HG02571 (cell line): Measurements from ENCODE around the gene ITM2C.

ENCODE experiments used
- ATAC-seq: cut with Tn5 transposase; IDR thresholded peaks from one replicate; pipeline ENCODE4 v1.9.1; 2021; ENCODE audit warnings: mild to moderate bottlenecking, moderate library complexity; ENCODE audit not compliant: unreplicated experiment

The ITM2C gene

DNA sequence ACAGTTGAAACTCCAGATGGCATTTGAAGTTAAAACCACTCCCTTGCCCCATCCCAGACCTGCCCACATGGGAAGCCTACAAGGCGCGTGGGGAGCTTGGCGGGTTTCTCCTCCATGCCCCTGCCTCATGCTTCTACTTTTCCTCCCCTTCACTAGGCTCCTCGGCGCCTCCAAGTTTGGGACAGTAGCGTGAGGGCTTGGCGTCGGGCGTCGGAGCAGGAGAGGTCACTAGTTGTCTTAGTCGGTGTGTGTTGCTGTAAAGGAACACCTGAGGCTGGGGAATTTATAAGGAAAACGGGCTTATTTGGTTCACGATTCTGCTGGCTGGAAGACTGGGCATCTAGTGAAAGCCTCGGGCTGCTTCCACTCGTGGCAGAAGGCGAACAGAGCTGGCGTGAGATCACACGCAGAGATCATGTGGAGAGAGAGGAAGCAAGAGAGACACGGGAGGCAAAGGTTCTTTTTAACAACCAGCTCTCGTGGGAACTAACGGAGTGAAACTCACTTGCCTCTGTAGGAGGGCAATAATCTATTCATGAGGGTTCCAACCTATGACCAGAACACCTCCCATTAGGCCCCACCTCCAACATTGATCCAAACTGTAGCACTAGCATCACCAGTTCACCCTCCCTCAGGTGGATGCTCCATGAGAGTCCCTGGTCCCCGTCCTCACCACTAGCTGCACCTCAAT is 25.3 kb downstream of the ITM2C start:
- no peak for ATAC-seq

DNA sequence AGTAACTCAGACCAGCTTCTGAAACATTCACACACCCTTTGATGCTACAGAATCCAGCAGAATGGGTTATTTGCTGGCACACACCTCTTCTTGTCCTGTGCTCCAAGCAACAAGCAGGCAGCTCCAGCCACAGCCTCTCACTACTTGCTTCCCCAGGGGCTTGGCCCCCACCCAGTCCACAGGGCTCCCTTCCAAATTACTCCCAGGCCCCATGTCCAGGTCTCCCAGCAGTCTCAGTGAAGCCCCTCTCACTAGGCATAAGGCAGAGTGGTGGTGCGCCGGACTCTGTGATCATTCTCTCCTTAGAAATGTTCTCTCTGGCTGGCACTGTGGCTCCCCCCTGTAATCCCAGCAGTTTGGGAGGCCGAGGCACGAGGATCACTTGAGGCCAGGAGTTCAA is 25.9 kb downstream of the ITM2C start:
- no peak for ATAC-seq

DNA sequence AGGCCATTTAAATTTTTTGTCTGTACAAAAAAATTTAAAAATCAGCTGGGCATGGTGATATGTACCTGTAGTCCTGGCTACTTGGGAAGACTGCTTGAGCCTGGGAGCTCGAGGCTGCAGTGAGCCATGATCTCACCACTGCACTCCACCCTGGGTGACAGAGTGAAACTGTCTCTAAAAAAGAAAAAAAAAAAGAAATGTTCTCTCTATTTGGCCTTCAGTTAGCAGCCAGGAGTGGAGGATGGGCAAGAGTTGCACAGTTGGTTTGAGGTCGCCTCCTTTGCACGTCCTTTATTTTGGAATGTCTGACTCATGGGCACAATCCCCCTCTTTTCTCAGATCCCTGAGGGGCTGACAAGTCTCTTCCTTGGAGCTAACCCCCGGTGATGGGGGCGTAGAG is 26.3 kb downstream of the ITM2C start:
- ATAC-seq, result no peak

DNA sequence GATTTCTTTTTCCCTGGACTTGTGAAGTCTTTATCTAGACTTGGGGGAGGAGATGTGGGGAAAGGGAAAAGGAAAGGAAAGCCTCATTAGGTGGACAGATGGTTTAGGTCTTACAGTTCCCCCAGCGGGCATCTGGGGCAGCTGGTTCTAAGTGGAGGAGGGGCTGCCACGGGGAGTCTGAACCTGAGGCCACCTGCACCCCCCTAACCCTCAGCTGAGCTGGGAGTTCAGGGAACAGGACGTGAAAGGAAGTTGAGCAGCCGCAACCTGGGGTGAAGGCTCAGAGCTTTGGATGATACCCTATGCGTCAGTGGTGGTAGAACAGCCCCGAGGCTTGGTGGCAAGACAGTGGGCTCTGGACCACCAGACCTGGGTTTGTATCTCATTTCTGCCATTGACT is 26.8 kb downstream of the ITM2C start:
- no peak for ATAC-seq

DNA sequence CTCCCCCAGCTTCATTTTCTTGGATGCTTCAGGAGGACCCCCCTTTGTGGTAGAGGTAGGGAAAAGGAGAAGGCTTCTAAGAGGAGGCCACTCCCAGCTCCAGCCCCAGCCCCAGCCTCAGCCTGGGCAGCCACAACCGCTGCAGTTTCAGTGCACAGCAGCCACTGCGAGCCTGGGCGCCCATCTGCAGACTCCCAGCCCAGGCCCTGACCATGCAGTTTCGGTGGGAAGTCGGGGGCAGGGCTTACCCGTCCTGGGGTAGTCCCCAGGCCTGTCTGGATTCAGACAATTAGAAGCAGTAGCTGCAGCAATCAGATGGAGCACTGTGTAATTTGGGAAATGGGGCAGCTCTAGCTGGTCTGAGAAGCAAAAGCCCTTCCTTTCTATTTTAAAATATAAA is 28.6 kb downstream of the ITM2C start:
- peak; percentile 60 for ATAC-seq

DNA sequence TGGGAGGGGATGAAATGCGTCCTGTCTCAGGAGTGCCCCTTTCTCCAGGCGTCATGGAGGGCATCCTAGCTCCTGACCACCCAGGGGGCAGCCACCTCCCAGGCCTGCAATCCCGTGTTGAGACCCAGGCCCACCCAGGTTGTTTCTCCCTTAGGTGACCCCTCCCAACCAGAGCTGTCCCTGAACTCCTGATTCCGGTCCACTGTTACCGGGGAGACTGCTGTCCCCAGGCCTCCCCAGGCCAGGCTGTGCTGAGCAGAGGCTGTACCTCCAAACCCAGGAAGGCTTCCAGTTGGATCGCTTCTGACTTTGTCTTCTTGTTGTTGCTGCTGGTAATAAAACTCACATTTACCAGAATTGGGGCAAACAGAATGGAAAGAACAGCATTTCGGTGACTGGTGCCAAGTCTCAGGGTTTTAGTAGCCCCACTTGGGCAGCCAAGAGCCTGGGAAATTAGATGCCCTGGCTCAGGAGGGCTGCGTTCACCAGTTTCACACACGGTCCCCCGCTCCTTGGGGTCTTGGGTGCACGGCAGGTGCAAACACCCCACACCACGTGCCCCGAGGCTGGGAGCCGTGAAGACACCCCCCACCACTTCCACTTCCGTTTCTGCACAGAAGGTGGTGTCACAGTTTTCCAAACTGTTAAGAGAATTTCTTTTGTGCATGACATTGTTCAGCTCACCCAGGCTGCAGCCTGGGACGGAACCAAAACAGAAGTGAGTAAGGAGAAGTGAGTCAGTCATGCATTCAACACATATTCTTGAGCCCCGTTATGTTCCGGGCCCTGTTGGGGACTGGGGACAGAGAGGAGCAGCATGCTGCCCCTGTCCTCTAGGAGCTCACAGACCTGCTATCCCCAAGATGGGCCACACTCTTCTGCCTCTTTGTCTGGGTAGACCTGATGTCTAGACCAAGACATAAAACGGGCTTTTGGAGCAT is 29.4 kb downstream of the ITM2C start:
- peak; percentile 74 for ATAC-seq

DNA sequence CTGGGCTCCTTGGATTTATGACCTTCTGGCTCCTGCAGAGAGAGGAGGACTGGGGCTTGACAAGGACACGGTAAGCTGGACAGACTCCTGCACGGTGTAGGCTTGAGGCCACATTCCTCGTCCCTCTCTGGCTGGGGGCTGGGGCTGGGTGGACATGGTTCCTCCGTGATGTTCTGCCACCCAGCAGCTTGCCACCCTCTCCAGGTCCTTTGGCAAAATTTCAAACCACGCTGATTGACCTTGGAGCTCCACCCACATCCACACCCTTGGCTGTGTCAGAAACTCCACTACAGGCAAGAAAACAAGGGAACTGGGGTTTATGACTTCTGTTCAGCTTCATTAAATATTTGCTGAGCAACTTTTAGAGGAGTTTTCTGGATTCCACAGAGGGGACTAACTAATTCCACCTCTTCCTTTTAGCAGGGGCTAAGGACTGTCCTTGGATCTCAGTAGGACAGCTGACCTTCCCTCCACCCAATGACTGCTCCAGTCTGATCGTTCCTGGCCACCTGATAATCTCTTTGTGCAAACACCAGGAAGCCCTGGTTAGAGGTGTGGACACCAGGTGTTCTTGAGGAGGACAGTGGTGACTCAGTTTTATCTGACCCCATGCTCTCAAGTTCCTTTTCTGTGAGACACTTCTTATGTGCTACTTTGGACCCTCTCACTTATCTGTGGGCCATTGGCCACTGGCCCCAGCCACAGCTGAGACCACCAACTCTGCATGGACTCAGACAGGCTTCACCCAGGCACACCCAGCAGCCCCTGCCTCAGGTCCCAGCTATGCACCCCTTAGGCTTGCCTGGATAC is 31.0 kb downstream of the ITM2C start:
- no peak for ATAC-seq

DNA sequence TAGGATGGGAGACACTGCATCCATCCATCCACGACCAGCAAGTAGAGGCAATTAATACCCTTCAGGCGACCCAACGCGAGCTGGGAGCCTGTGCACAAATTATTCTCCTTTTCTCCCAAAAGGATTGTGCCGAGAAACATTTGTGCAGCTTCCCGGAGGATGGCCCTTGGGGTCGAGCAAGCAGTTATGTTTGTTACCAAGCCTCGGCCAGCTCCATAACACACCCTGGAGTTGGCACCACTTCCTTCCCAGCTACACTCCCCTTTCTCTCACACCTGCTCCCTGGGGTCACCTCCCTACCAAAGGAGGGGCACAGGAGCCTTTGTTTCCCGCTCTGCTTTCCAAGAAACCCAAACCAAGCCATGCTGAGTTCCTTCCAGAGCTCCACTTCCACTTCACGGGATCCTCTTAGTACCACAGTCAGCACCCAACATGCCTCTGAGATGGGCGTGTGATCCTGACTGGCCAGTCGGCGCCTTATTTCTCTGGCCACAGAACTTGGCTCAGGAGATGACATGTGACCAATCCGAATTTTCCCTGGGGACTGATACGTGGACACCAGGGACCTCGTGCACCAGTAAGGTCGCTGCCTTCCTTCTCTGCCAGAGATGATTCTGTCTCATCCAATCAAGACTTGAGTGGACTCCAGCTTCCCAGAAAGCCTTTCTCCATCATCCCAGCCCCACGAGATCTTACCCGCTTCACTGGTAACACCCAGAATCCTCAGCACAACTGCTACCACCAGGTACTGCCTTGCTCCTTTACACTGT is 31.8 kb downstream of the ITM2C start:
- ATAC-seq, result no peak

DNA sequence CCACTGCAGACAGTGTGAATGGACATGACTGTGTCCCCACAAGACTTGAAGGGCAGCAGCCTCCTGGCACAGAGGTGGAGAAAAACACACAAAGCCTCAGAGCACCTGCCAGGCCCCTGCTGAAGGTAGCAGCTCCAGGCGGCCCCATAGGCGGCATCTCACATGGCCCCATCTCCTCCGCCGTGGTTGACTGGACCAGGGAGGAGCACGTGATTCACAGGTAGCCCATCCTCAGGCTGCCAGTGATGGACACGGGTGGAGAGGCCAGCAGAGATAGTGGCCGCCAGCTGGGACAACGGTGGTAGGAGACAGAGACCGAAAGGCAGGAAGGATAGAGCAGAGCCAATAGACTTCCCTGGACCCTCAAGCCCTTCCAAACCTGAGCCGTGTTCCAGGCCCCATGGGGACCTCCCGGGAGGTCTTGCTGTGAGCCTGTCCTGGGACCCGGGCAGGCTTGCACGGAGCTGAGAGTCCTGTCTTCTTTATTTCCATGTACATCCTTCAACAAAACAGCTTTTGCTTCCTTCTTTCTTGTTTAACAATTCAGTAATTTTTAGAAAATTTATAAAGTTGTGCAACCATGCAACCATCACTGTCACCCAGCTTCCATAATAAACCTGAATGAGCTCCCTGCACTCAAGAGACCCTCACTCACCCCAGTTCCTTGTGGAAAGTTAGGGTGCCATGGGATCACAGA is 33.4 kb downstream of the ITM2C start:
- ATAC-seq, result no peak

DNA sequence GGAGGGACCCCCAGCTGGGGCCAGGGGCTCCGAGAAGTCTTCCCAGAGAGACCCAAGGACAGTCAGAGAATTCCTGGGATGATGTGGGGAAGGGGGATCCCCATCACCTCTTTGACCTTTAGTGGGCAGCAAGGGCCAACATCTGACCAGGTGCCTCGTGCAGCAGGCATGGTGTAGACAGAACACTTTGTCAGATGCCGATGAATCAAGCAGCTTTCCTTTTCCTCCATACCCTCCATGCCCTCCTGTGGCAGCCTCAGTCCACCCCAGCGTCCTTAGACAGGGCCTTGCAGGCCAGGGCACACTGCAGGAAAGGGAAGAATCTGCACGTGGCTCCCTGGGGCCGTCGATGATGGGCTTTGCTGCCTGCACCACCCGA is 34.0 kb downstream of the ITM2C start:
- no peak for ATAC-seq

DNA sequence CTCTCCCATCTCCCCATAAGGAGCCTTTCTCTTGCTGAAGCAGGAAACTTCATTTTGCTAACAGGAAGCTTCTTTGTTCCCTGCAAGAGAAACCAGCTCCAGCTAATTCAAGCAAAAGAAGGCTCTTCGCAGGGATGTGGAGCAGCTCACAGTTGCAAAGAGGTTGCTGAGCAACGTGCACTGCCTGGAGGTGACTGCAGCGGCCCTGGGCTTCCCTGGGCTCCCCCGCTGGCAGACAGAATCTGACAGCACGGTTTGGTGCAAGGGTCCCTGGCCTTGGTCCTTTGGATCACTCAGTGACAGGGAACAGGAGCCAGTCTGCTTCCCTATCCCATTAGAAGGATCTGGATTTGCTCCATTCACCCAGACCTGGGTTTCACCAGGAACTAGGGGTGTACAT is 34.5 kb downstream of the ITM2C start:
- ATAC-seq, result no peak

DNA sequence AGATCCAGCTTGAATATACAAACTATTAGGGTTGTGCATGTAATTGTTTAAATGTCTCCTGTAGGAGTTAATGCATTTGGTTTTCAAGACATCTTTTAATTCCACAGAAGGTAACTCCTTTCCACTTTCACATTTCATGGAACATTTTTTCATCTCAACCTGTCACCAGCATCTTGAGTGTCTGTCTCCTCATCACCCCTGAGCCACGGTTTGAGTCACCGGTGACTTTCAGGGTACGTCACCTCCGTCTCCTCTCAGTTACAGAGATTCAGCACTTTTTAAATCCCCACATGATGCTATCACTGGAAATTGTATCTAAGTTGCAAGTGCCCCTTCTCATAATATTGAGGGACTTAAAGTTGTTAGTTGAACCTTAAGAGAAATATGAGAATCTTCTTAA is 35.0 kb downstream of the ITM2C start:
- ATAC-seq, result no peak

DNA sequence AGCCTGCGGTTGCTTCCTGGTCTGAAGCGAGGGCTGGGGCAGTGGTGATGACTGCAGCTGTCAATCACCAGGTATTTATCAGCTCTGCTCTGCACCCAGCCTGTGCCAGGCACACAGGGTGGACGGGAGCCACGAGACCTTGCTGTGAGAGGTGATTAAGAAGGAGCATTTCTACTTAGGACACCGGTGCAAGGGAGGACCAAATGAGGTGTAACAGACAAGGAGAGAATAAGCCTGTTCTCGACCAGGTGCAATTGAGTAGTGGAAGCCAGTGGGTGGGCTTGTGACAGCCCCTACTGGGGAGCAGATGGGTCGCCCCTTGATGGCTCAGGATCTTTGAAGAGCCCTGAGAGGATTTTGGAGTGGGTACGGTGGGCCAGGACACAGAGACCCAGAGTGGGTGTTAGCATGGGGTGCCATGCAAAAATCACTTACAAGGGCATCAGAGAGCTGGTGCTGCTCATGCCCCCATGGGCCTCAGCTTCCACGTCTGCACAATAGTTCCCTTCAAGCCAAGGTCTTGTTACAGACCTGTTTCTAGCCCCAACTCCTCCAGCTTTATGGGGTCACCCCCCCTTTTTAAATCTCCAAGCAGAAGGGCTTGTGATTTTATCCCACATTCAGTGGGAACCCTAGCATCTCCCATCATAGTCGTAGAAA is 35.7 kb downstream of the ITM2C start:
- no peak for ATAC-seq

DNA sequence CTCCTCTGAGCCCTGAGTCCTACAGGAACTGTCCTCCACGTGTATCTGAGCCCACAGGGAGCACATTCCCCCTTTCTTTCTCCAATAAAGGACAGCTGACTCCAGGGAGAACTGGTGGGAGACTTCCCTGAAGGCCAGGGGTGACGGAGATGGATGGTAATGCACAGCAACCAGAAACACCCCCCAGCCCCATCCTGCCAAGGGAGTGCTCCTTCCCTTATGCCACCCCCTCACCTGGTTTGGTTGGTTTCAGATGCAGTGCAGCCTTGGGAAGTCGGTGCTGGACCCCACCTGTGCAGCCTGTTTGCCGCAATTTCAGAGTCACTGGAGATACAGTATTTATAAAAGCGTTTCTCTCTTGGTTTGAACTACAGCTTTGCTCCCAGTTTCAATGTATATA is 36.3 kb downstream of the ITM2C start:
- ATAC-seq, result no peak

DNA sequence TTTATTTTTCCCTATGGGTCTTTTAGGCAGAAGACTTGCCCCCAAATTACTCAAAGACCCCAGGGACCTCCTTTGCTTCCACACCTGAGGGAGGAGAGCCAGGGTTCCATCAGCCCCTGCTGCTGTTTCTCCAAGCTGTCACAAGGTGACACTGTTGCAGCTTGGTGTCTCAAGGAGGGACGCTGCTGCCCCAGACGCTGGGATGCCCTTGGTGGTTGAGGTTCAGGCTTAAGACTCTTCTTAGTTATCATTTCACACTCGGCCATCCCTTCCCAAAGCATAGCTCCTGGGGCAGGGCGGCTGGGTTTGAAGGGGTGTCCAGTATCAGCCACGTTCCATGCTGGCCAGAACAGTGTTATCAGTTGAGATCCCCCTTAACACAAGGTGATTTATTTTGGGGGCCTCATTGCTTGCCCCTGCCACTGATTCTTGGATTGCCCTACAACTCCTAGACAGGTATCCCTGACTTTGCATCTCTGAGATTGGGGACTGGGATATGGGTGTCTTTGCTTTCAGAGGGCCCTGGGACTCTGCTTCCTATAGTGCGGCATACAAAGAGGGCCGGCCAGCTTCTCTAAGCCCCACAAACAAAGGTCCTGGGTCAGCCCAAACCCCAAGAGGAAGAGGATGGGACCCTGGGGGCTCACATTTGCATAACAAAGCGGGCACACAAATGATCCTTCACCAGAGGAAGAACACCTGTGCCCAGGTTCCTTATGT is 37.6 kb downstream of the ITM2C start:
- ATAC-seq, result peak; percentile 61

DNA sequence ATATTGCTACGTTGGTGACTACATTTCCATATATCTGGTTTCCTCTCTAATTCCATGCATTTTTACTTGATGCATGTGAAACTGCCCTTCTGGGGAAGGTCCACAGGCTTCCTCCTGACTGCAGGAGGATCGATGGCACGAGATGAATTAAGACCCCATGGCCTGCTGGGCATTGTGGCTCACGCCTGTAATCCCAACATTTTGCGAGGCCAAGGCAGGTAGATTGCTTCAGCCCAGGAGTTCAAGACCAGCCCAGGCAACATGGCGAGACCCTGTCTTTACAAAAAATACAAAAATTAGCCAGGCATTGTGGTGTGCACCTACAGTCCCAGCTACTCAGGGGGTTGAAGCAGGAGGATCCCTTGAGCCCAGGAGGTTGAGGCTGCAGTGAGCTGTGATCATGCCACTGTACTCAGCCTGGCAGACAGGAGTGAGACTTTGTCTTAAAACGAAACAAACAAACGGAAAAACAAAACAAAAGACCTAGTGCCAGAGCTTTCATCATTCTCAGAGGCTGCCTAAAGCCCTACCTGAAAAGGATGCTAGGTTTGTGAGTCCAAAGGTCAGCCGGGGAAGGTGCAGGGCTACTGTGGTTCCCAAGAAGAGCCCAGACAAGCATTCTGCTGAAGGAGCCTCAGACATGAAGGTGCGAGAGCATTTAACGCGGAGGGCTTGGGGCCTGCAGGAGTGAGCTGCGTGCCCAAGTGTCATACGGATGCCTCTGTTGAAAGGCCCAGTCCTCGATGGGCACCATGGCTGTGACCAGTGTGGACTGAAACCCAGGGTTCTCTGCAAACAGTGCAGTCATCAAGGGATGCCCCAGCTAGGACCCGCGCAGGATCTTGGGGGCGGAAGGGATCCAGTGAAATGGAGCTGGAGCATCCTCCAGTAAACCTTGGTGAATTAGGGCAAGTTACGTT is 38.7 kb downstream of the ITM2C start:
- ATAC-seq, result no peak

DNA sequence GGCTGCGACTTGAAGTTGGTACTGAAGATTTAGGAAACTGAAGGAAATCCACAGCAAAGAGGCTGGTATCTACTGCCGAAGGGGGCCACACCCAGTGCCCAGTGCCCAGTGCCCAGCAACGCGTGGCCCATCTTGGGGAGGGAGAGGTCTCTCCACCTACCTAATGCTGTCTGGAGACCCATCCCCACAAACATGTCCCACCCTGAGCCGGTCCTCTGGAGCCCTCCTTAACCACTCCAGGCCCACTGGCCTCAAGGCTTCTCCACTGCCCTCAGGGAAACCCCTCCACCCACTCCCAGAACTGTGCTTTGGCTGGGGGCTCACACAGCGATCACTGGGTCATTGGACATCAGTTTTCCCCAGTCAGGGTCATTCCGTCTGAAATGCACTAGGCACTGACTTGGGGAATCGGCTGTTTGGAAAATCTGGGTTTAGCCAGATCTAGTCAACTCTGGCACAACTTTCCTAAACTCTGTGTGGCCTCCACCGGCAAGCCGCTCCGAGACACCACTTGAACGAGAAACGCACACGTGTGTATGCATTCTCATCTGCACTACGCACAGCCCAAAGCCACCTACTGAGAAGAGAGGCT is 40.2 kb downstream of the ITM2C start:
- ATAC-seq, result no peak
